Measurements from ENCODE around the gene MARS1.

Gene MARS1

DNA sequence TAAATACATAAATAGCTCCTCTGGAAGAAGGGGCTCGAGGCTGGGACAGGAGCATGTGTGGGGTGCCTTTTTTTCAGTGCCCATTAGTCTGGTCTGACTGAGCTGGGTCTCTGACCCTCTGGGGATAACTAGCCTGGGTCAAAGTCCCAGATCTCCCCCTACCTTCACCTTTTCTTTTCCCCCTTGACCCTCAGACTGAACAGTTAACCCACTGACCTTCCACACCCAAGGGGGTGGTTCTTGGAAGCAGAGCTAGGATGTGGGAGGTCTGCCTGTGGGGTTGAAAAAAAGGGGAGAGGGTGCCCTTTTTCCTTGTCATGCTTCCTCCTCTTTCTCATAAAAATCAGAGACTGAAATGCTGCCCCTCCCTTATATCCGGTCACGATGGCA is 29.2 kb upstream of the MARS1 start:
- no peak for DNase-seq (ENCODE audit: low spot score)

DNA sequence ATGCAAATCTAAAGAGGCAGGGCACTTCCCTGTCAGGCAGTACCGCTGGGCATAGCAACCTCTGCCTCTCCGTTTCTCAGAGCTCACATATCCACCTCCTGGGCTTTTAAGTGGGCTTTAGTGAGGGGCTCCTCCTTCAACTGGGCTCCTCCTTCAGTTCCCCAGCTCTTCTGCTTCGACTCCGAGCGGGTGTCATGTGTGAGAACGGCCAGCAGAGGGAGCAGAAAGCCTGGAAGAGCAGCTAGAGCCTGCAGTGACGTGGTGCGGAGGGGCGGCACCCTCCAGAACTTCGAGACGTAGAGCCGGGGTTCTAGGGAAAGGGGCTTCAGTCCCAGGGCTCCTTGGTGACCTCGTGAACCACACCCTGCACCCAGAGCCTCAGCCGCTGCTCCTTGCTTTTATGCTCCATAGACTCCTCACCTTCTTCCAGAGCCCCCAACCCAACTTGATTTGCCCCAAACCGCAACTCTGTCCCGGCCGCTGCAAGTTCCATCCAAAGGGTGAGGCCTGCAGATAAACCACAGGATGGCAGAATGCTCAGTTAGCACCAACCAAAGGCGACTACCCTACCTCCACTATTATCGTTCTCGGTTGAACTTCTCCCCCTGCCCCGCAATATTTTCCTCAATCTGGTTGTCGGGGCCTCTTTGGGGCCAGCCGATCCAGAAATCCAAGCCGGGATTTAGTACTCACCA is 28.7 kb upstream of the MARS1 start:
- DNase-seq (ENCODE audit: low spot score) = peak; percentile 96

DNA sequence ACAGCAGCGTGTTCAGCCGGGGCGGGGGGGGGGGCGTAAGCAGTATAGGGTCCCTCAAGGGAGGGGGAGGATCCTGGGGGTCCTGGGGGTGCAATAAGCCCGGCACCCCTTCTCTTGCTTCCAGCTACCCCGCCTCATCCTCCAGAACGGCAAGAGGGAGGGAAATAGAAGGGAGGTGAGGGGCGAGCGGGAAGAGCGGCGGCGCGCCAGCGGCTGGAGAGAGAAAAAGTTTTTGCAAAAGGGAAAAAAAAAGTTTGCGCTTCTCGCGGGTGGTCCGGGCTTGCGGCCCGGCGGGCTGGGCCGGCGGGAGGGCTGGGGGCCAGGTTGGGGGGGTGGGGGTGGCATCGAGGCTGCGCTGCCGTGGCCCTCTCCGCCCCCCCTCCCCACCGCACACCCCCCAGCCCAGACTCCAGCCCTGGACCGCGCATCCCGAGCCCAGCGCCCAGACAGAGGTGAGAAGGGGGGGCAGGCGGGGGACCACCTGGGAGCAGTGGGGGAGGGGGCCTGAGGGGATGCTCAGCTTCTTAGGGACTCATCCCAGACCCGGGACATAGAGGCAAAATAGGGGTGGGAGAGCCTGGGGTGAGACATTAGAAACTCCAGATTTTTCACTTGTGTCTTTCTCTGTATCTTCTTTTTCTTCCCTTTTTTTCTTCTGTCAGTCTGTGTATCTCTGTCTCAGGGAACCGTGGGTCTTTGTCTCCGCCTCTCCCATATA is 28.0 kb upstream of the MARS1 start, which contains the start of gene GLI1:
GLI1 (plus strand) TSS at position 36 of the 718 bp plus-strand sequence. CDS start 3,907 bp downstream, outside the sequence.
- DNase-seq (ENCODE audit: low spot score) = no peak

- no peak for DNase-seq (ENCODE audit: low spot score)
These were observed 27.4 kb upstream of the MARS1 start for GRCh38 chr12:57460468-57460784.

DNA sequence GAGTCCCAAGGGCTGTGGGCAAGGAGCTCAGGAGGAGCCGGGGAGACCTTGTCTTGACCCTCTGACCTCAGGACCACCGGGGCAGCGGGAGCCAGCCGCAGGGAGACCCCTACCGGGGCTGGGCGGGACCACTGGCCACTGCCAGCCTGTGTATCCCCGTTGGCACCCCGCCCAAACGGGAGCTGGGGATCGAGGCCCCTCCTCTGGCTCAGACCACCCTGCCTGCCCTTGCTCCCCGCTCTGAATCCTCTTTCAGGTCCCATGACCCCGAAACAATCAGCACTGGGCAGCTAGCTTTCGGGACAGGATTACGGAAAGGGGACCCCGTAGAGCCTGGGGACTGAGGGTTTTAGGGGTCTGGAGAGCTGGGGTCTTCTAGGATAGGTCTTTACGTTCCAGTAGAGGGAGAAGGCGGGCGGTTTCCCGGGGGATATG is 27.0 kb upstream of the MARS1 start:
- no peak for DNase-seq (ENCODE audit: low spot score)

- DNase-seq (ENCODE audit: low spot score) = no peak
These were observed 26.5 kb upstream of the MARS1 start for GRCh38 chr12:57461276-57461916.

DNA sequence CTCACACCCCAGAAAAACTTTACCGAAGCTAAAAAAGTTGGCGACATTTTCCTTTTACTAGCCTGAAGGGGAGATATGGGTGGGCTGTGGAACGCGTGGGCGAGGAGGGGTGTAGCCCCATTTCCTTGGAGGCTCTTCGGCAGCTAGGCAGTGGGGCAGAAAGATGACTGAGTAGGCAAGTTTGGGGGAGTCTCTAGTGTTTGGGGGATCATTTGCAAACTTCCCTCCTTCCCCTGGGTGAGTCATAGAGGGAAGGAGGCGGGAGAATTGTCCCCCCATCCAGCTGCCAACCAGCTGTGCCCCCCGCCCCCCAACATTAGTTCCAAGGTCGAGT is 26.0 kb upstream of the MARS1 start:
- DNase-seq (ENCODE audit: low spot score) = no peak

DNA sequence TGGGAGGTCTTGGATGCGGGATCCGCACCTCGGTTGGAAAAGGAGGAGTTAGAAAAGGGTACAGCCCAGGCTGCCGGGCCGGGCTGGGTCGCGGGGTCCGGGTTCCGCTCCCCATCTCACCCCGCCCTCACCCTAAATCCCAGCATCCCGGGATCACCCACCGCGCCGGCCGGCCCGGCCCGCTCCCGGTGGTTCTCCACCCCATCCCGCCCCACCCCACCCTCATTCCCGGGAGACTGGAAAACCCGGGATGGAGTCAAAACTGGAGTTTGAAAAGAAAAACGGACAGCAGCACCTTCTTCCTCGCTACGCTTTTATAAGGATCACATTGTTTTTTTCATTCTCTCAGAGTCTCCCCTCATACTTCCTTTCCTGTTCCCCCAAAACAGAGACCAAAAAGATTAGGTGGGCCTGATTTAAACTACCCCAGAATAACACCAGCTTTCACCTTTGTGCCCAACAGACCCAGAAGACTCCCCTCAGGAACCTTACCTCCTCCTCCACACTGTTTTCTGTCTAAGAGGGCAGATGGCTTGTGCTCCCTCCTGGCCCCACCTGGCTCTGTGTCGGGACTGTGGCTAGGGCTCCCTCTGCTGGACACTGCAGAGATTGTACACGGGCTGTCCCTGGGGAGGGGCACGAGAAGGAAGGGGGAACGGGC is 25.5 kb upstream of the MARS1 start:
- peak; percentile 95 for DNase-seq (ENCODE audit: low spot score)

DNA sequence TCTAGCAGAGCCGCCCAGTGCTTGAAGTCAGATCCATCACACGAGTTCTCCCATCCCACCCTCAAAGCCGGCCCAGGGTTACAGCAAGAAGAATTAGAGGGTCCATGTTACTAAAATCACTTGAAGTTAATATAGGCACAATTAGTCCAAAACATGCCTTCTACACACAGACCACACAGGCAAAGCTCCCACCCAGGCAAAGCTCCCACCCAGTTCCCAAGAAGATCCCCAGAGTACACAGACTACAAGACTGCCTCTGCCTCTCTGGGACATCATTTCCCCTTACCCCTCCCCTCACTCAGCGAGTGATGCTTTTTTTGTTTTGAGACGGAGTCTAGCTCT is 25.0 kb upstream of the MARS1 start:
- DNase-seq (ENCODE audit: low spot score) = no peak

- no peak for DNase-seq (ENCODE audit: low spot score)
These were observed 23.3 kb upstream of the MARS1 start for GRCh38 chr12:57464569-57464968.

DNA sequence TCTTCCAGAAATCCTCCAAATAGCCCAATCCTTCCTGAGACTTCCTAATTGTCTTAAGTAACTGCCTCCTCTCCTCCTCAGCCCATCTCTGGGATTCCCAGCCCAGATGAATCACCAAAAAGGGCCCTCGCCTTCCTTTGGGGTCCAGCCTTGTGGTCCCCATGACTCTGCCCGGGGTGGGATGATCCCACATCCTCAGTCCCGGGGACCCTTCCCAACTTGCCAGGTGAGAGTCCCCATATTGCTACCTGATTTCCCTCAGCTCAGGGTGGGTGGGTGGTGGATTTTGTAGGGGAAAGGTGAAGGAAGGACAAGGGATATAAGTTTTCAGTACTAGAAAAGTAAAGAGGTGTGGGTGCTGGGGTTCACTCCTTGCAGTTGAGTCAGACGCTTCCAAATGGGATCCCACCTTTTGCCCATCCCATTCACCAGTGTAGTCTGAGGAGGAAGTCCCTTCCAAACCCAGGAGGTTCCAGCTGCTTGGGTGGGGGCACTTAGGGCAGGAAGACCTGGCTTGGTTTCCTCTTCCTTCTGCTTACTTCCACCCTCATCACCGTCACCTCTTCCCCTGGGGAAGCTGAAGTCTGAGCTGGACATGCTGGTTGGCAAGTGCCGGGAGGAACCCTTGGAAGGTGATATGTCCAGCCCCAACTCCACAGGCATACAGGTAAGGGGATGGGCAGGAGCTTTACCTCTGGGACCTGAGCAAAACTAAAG is 22.7 kb upstream of the MARS1 start:
- DNase-seq (ENCODE audit: low spot score) = no peak

GRCh38 chr12:57465747-57466505 is 21.9 kb upstream of the MARS1 start:
- no peak for DNase-seq (ENCODE audit: low spot score)

GRCh38 chr12:57467212-57467874 is 20.5 kb upstream of the MARS1 start:
- no peak for DNase-seq (ENCODE audit: low spot score)

- DNase-seq (ENCODE audit: low spot score) = no peak
These were observed 20.0 kb upstream of the MARS1 start for GRCh38 chr12:57467915-57468314.

GRCh38 chr12:57469296-57470164 is 18.3 kb upstream of the MARS1 start:
- no peak for DNase-seq (ENCODE audit: low spot score)

- DNase-seq (ENCODE audit: low spot score) = no peak
These were observed 17.4 kb upstream of the MARS1 start for GRCh38 chr12:57470286-57470969.

DNA sequence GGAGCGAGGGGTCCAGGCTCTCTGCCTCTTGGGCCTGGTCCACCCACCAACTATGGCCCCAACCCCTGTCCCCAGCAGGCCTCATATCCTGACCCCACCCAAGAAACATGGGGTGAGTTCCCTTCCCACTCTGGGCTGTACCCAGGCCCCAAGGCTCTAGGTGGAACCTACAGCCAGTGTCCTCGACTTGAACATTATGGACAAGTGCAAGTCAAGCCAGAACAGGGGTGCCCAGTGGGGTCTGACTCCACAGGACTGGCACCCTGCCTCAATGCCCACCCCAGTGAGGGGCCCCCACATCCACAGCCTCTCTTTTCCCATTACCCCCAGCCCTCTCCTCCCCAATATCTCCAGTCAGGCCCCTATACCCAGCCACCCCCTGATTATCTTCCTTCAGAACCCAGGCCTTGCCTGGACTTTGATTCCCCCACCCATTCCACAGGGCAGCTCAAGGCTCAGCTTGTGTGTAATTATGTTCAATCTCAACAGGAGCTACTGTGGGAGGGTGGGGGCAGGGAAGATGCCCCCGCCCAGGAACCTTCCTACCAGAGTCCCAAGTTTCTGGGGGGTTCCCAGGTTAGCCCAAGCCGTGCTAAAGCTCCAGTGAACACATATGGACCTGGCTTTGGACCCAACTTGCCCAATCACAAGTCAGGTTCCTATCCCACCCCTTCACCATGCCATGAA is 16.8 kb upstream of the MARS1 start:
- no peak for DNase-seq (ENCODE audit: low spot score)

GRCh38 chr12:57471661-57472060 is 16.2 kb upstream of the MARS1 start:
- no peak for DNase-seq (ENCODE audit: low spot score)

DNA sequence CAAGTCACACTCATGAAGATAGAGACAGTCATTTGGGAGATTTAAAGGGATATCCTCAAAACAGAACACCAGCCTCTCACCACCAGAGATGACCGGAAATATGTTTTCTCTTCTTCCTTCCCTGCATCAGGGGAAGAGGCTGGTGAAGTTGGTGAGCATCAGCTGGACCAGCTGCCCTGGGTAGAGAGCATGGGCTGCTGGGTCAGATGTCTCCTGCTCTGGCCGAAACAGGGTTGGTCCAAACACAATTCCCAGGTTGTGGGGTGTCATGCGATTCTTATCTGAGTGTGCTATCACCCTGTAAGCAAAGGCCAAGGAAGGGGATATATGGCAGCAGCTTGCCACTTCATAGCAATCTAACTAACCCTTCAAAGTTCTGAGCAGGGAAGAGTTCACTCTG is 15.5 kb upstream of the MARS1 start:
- DNase-seq (ENCODE audit: low spot score) = no peak

Data from activated CD4-positive, alpha-beta T cell treated with anti-CD3 and anti-CD28 coated beads, Interleukin-2, Interleukin-4, amounts not matched to agents 100 ng/mL and 50 ng/mL, durations not matched to agents 16 hours and 8 hours (primary cell).